Effector CD4-positive, alpha-beta T cell (primary cell): ENCODE measurements around the gene USP51.
"Not testable (repeated sequence)": the region's sequence is repeated elsewhere in the genome, so short reads cannot be mapped to it uniquely, and the experiment has no call there.

Source experiments
- DNase-seq: peaks from one replicate; pipeline ENCODE4 v3.0.0-alpha.2; 2020
- total RNA-seq: gene quantifications from one replicate; lab custom pipeline; 2026; lab: John Stamatoyannopoulos, UW

The USP51 gene
- total RNA-seq: 3.9 reads per million, percentile 15 among the genes with 10 or more reads in this experiment

- no peak for DNase-seq
Observed at GRCh38 chrX:55489314-55490009, at the start of gene USP51. USP51 (minus strand) TSS chrX:55489848; CDS start chrX:55488939, 909 bp downstream.

GRCh38 chrX:55524487-55524886 lies 34.8 kb upstream of the USP51 start:
- DNase-seq: no peak

- DNase-seq: no peak
Observed at GRCh38 chrX:55523356-55523755, 33.7 kb upstream of the USP51 start.

- DNase-seq: no peak
Observed at GRCh38 chrX:55522596-55523276, 33.1 kb upstream of the USP51 start.

- DNase-seq: no peak
Observed at GRCh38 chrX:55521687-55522086, 32.0 kb upstream of the USP51 start.

GRCh38 chrX:55516794-55517481 lies 27.3 kb upstream of the USP51 start:
- DNase-seq: not testable (repeated sequence)

- DNase-seq: not testable (repeated sequence)
Observed at GRCh38 chrX:55513045-55513737, 23.5 kb upstream of the USP51 start.

- DNase-seq: not testable (repeated sequence)
Observed at GRCh38 chrX:55508410-55509152, 18.9 kb upstream of the USP51 start.

- DNase-seq: not testable (repeated sequence)
Observed at GRCh38 chrX:55507699-55508098, 18.1 kb upstream of the USP51 start.

- not testable (repeated sequence) for DNase-seq
Observed at GRCh38 chrX:55507010-55507409, 17.4 kb upstream of the USP51 start.

- DNase-seq: no peak
Observed at GRCh38 chrX:55490974-55491373, 1.3 kb upstream of the USP51 start.

GRCh38 chrX:55490121-55490520 lies 473 bp upstream of the USP51 start:
- no peak for DNase-seq

GRCh38 chrX:55488593-55489313 lies 895 bp downstream of the USP51 start:
- DNase-seq: peak; percentile 47

- no peak for DNase-seq
Observed at GRCh38 chrX:55488006-55488592, 1.5 kb downstream of the USP51 start.

GRCh38 chrX:55487143-55487542 lies 2.5 kb downstream of the USP51 start:
- DNase-seq: no peak

- no peak for DNase-seq
Observed at GRCh38 chrX:55486736-55487135, 2.9 kb downstream of the USP51 start.

GRCh38 chrX:55484948-55485347 lies 4.7 kb downstream of the USP51 start:
- no peak for DNase-seq

GRCh38 chrX:55480390-55481062 lies 9.1 kb downstream of the USP51 start:
- DNase-seq: no peak

- not testable (repeated sequence) for DNase-seq
Observed at GRCh38 chrX:55479956-55480355, 9.7 kb downstream of the USP51 start.

GRCh38 chrX:55465791-55466190 lies 23.9 kb downstream of the USP51 start:
- DNase-seq: not testable (repeated sequence)
